Uterus (tissue), 2 donors: Measurements from ENCODE around the gene WDR4.

Experiments used
- CTCF ChIP-seq, 4 experiments: fragments of 200-600 bp in 2 of 4; fragments of 450-650 bp in 2 of 4; sonication (generic) in 2 of 4; IDR thresholded peaks; one replicate each; pipeline ENCODE4 v1.5.1; 2016 to 2019; ENCODE audit warnings: antibody characterized with exemption in 4 of 4, mild to moderate bottlenecking in 2 of 4, moderate library complexity in 1 of 4
- POLR2A ChIP-seq, 2 donors: fragments of 450-650 bp; IDR thresholded peaks; one replicate each; pipeline ENCODE4 v1.6.1; 2016; ENCODE audit warnings: antibody characterized with exemption in 2 of 2, mild to moderate bottlenecking in 1 of 2, moderate library complexity in 1 of 2

DNA sequence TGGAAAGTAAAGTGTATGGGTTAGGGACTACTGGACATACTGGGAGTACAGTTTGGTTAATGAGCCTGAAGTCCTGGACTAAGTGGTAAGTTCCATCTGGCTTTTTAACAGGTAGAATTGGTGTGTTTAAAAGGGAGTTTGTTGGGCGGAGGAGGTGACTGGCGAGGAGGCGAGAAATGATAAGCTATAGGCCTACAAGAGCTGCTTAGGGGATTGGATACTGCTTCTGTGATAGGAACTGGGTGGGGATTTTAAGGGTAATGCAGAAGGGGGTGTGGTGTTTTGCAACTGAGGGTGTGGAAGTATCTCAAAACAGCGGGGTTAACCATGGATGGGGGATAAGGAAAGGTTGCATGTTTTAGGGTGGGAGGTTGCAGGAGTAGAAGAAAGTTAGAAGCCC lies 42.6 kb upstream of the WDR4 start:
- TF ChIP-seq CTCF (IDR thresholded peaks at IDR 0.05) (no peak), POLR2A (IDR thresholded peaks at IDR 0.05) (no peak)
